ENCODE results near the gene KIF16B.

The KIF16B gene

GRCh38 chr20:16349523-16350260 lies 223.6 kb downstream of the KIF16B start:
- DNase-seq, result no peak

- DNase-seq, result no peak
Observed at GRCh38 chr20:16346956-16347355, 226.3 kb downstream of the KIF16B start.

DNA sequence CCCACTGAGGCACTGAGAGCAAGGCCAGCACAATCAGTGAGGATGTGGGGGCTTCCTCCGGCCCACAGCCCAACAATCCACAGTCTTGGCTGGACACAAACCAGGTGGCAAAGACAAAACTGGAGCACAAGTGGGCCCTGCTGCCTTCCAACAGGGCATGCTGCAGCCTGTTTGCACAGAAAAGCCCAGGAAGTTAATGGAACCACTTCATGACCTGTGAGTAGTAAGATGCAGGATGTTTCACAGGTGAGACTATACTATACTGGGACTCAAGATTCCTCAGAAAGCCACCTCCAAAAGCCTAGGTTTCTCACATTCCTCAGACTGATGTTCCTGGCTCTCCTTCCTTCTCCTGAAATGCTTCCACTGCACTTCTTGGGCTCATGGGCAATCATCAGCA lies 235.5 kb downstream of the KIF16B start:
- no peak for DNase-seq

DNA sequence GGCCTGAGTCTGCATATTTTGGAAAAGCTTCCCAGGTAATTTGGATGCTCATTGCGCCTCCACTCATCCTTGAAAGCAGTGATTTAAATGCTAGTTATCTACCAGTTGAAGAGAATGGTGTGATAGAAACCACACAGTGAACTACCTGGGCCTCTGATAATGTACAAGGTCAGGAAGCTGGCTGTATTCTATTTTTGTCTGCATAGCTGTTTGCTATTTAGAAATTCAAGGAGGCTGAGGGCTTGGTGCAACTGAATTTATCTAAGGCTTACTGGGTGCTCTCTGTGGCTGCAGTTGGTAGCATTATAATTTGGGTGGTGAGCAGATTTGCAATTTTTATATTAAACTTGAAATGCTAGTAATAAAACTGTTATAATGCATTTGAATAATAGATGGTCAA lies 245.6 kb downstream of the KIF16B start:
- no peak for DNase-seq

DNA sequence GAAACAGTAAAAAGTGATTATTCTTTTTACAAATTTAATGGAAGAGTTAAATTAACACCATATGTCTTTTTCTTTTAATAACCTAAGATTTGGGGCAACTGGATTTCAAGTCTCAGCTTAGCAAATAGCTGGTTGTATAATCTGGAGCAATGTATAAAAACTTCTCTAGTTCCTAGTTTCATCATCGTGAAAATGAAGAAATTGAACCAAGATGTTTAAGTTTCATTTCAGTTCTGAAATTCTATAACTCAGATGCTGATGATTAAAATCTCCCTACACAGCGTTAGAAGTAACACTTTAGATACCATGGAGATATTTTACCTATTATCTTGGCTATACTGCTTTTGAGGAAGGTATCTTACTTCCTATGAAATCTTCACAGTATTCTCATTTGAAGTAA lies 252.0 kb downstream of the KIF16B start:
- DNase-seq, result no peak

DNA sequence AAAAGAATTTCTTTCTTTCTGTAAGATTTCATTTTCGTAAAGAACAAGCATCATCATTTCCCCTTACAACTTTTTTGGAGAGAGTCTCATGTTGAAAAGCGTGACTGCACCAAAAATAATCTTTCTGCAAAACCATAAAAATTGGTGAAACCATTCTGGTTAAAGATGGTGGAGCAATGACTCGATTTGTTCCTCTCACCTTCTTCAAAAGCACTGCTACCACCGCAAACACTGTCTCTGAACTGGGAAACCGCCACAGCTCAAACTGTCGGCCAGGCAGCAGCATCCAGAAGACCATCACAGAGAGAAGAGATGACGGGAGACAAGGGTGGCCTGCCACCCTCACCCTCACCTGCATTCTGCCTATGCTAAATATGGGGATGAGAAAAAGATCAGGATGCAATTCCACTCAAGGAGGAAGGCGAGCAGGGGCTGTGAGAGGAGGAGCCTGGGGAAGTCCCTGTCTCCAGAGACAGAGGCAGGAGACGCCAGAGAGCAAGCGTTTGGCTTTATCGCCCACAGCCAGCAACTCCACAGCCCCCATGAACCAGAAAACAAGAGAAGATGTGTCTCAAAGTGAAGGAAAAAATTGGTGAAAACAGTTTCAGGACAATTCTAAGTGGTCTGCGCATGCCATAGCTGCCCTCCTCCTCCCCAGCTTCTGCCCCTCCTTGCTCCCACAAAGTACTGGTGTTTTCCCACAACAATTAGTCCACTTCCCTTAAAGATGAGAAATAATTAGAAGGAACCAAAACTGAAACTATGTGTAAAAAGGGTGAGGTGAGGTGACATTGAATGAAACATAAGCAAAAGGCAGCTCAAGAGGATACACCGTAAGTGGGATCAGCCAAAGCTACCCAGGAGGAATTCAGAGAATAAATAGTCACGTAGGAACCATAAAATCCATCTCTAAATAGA lies 255.5 kb downstream of the KIF16B start:
- DNase-seq, result no peak

DNA sequence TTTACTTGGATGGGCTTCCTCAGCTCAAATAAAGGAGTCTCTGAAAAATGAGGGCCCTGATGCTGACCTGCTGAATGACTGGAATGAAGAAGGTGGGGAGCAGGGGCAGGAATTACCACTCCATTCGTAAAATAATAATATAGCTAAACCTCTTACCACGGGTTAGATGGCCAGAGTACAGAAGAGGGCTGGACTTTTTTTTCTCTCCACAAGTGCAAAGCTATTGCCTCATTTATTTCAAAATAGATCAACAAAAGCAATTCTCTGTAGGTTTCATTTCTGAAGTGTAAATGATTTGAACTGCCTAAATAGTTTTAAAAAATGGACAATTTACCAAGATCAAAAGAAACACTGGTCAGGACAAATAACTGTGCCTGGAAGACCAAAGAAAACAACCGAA lies 256.7 kb downstream of the KIF16B start:
- no peak for DNase-seq

DNA sequence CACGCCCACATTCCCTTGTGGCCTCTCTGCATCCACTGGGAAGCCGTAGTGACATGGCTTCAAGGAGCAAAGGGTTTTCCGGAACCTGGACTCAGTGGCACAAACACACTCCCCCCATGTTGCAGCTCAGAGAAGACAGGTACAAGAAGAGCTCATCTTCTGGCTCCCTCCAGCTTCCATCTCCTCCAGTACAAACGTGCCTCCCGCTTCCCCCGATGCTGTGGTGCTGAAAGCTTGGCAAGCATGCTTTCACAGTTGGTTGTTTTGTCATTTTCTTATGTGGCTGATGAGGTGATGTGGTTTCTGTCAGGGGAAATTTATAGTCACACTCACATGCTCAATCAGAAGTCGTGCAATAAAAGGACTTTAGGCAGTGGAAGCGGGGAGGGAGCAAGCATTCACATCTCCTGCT lies 258.5 kb downstream of the KIF16B start:
- DNase-seq, result no peak

DNA sequence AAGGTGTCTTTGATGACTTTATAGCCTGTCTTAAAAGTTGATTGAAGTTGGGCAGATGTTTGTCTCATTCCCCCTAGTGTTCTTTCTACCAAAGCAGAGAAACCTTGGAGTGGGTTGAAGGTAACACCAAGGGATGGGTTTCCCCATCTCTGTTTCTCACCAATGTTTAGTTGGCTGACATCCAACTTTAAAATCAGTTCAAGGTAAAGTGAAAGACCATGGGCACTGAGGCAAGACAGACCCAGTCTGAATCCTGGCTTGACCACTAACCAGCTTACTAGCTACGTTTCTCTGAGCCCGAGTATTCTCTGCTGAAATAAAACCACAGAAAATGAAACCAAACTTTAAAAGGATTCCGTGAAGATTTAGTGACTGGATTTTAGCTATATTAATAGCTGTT lies 258.9 kb downstream of the KIF16B start:
- DNase-seq, result no peak

DNA sequence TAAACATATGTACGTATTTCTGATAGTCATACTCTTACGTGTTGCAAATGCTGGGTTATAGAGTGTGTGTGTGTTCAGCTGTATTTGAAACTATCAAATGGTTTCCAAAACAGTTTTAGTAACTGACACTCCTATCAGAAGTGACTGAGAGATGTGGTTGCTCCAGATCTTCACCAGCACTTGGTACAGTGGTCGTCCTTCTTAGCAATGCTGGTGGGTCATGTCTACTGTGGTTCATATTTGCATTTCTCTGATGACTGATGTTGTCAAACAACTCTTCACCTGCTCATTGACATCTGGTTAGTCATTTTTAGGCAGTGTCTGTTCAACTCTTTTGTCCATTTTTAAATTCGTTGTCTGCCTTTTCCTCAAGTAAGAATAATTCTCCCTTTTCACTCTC lies 259.3 kb downstream of the KIF16B start:
- DNase-seq, result no peak

DNA sequence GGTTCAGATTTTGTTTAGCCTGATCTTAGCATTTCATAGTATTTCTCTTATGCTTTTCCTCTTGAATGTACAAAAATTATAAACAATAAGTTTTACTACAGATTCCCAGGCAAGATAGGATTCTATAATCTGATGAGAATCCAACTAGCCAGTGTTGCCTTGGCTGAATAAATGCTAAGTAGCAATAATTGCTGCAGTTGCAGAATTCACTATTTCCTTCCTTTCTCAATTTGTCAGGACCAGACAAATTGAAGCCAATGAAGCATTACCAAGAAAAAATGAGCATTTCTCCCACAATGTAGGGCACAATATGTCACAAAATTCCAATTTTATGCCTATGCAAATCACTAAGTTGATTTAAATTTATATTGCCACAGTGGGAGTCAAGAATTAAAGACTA lies 260.2 kb downstream of the KIF16B start:
- no peak for DNase-seq

DNA sequence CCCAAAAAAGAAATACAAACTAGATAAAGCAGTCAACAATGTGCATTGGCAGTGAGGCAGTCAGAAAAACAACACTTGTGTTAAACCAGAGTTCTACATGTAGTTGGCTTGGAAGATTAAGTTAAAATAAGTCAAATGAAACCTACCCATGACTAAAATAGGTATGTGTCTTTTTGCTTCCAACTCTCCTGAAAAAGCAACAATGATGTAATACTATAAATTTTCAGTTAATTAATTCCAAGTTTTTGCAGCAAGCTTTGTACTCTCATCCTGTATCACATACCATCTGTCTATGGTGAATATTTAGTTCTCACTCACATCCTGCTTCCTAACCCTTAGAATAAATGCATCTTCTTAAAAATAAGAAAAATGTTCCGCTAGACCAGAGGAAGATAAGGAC lies 261.5 kb downstream of the KIF16B start:
- no peak for DNase-seq

- DNase-seq, result no peak
Observed at GRCh38 chr20:16308754-16309153, 264.5 kb downstream of the KIF16B start.

- DNase-seq, result no peak
Observed at GRCh38 chr20:16302818-16303217, 270.4 kb downstream of the KIF16B start.

DNA sequence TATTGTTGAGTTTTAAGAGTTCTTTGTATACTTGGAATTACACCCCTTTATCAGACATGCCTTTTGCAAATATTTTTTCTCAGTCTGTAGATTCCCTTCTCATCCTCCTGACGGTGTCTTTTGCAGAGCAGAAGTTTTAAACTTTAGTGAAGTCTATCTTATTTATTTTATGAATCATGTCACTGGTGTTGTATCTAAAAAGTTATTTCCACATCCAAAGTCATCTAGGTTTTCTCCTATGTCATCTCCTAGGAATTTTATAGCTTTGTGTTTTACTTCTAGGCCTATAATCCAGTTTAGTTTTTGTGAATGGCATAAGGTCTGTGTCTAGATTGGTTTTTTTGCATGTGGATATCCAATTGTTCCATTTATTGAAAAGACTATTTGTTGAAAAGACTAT lies 271.3 kb downstream of the KIF16B start:
- DNase-seq, result no peak

DNA sequence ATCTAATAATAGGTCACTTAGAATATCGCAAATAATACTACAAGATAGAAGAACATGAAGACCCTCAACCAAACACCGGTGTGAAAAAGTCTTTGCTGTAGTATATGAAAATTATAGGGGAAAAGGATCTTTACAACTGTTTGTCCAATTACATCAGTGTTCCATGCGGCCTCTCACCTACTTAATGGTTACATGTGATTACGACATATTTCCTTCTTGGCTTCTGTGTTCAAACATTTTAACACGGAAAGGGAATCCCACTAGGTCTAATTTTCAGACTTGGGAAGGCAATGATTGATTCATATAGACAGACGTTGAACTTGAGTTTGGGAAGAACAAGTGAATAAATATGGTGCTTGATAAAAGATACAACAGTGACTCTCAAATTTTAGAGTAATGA lies 273.4 kb downstream of the KIF16B start:
- DNase-seq, result no peak

DNA sequence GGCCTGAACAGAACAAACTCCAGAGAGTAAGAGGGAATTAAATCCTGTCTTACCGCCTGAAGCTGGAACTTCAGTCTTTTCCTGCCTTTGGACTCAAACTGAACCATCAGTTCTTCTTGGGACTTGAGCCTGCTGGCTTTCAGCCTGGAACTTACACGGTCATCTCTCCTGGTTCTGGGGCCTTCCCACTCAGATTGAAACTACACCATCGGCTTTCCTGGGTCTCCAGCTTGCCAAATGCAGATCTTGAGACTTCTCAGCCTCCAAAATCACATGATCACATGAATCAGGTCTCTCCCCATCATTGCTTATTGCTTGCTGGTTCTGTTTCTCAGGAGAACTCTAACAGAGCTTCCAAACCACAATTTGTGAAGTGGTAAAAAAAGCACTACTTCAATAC lies 276.3 kb downstream of the KIF16B start:
- no peak for DNase-seq

DNA sequence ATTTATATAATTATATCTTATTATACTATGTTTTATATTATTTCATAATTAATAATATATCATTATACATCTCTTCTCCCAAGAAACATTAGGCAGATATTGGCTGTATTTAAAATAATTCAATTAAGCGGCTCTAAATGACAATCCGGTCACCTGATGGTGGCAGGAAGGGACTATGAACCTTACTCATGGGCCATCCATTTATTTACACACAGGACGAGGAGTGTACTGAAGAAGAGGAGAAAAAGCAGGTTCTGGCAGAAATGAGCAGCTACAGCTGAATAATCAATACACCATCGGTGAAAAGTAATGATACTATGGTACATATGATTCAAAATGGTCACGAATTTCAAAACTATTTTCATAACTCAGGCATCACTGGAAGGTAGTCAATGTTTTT lies 277.7 kb downstream of the KIF16B start:
- DNase-seq, result no peak

GRCh38 chr20:16293590-16293989 lies 279.7 kb downstream of the KIF16B start:
- no peak for DNase-seq

GRCh38 chr20:16292226-16292880 lies 280.9 kb downstream of the KIF16B start:
- no peak for DNase-seq

DNA sequence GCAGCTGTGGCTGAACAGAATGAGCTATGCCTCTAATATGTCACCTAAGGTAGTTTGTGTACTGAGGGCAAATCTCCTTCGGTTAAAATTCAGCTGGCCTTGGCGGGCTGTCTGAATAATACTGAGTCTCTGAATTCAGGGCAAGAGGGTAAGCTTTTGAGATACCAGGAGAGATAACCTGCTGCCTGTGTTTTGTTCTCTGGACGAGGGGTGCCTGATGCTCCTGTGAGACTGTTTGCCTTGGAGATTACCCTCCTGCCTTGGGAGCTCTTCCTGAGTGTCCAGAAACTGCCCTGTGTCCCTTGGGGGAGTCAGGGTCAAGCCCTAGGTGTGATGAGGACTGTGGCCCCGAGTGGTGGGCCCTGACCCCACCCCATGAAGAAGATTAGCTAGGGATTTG lies 282.9 kb downstream of the KIF16B start:
- no peak for DNase-seq

GRCh38 chr20:16287776-16288175 lies 285.5 kb downstream of the KIF16B start:
- DNase-seq, result no peak

DNA sequence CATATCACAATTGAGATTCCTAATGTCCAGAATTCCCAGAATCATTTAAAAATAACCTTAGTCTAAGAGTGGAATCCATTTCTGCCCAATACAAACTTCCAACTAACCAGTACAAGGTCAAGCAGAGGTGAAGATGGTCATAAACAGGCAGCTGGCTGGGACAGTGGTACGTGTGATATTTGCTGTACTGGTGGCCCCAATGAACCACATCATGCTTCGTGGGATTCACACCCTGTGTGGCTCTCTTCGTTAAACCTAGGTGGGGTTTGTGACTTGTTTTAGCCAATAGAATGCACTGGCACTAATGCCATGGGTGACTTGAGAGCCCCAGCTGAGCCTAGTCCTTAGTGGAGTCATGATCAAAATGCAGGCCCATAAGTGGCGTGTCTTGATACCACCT lies 286.6 kb downstream of the KIF16B start:
- DNase-seq, result no peak

All from NCI-H1092 (cell line).